ENCODE measurements around the gene ZSCAN2. TPM values are rescaled to one million over a fixed set of nuclear protein-coding genes. Genes with fewer than 3 reads are reported as not detected.

ZSCAN2 gene
- total RNA-seq, 1 donor from 2014 or later: 16.2 TPM

DNA sequence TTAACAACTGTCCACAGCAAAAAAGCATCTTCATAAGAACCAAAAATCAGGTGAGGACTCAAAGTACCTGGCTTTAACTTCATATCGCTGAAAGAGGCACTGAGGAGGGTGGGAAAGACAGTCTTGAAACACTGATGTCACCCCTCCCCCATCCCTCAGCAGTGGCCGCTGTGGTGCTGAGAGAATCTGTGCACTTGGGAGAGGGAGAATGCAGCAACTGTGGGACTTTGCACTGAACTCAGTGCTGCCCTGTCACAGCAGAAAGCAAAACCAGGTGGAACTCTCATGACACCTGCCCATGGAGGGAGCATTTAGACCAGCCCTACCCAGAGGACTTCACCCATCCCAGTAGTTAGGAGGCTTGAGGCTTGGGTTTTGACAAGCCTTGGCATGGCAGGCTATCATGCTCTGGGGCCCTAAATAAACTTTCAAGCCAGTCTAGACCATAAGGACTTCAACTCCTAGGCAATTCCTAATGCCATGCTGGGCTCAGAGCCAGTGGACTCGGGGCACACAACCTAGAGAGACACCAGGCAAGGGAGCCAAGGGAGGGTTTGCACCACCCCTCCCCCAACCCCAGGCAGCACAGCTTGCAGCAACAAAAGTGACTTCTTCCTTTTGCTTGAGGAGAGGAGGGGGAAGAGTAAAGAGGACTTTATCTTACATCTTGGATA, 6.1 kb upstream of the ZSCAN2 start:
- DNase-seq (ENCODE audit: low read depth) (no peak), FAIRE-seq (no peak)
- Histone ChIP-seq H4K20me1 (ENCODE audit: insufficient read depth, low read length) (no peaks in the 10 kb centered on the region), H3K4me2 (ENCODE audit: low read length) (no peak overlapping the region), H2AFZ (ENCODE audit: low read depth, low read length) (no peak overlapping the region), H3K9me3 (ENCODE audit: insufficient read depth, low read depth, low read length) (no peaks in the 10 kb centered on the region), H3K36me3 (ENCODE audit: insufficient read depth, low read length) (no peaks in the 10 kb centered on the region), H3K4me1 (ENCODE audit: insufficient read depth, low read length) (no peaks in the 10 kb centered on the region), H3K4me3 (ENCODE audit: insufficient read depth, low read depth, low read length) (no peak overlapping the region), H3K27ac (ENCODE audit: low read depth, low read length) (no peak overlapping the region), H3K27me3 (ENCODE audit: insufficient read depth, low read length) (peaks cover 15% of the 10 kb centered on the region), H3K79me2 (ENCODE audit: insufficient read depth, low read length) (no peaks in the 10 kb centered on the region), H3K9ac (ENCODE audit: low read length) (no peak overlapping the region)
- Mint-ChIP-seq H3K9me3 (ENCODE audit: unreplicated experiment) (peaks cover 10% of the 10 kb centered on the region), H3K36me3 (ENCODE audit: low read depth, unreplicated experiment) (no peaks in the 10 kb centered on the region), H3K27me3 (ENCODE audit: low read depth, unreplicated experiment) (peaks cover 4% of the 10 kb centered on the region), H3K4me1 (ENCODE audit: low read depth, unreplicated experiment) (no peaks in the 10 kb centered on the region), H3K27ac (ENCODE audit: unreplicated experiment) (no peak overlapping the region), H3K4me3 (ENCODE audit: unreplicated experiment) (no peak overlapping the region)
- TF ChIP-seq, protein P1, sequence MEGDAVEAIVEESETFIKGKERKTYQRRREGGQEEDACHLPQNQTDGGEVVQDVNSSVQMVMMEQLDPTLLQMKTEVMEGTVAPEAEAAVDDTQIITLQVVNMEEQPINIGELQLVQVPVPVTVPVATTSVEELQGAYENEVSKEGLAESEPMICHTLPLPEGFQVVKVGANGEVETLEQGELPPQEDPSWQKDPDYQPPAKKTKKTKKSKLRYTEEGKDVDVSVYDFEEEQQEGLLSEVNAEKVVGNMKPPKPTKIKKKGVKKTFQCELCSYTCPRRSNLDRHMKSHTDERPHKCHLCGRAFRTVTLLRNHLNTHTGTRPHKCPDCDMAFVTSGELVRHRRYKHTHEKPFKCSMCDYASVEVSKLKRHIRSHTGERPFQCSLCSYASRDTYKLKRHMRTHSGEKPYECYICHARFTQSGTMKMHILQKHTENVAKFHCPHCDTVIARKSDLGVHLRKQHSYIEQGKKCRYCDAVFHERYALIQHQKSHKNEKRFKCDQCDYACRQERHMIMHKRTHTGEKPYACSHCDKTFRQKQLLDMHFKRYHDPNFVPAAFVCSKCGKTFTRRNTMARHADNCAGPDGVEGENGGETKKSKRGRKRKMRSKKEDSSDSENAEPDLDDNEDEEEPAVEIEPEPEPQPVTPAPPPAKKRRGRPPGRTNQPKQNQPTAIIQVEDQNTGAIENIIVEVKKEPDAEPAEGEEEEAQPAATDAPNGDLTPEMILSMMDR (IDR thresholded peaks at IDR 0.05; ENCODE audit: insufficient read depth, low read depth, low read length): no peak
- no peak for TF ChIP-seq EZH2 (IDR thresholded peaks at IDR 0.05; ENCODE audit: insufficient read depth, low read length)

DNA sequence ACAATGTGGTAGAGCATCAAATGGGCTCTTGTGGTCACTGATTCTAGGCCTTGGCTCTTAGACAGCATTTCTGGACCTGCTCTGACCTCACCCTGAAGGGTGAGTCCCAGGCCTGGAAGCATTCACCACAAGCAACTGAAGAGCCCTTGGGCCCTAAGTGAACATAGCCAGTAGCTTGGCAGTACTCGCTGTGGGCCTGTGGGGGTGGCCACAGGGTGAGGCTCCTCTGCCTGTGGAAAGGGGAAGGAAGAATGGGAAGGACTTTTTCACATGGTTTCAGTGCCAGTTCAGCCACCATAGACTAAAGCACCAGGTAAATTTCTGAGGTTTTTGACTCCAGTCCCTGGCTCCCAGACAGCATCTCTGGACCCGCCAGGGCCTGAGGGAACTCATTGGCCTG, 5.1 kb upstream of the ZSCAN2 start:
- no peaks in the 10 kb centered on the region for H3K36me3 Mint-ChIP-seq (ENCODE audit: low read depth, unreplicated experiment)
- Histone ChIP-seq H2AFZ (ENCODE audit: low read depth, low read length) (no peak overlapping the region), H3K27me3 (ENCODE audit: insufficient read depth, low read length) (peaks cover 15% of the 10 kb centered on the region), H4K20me1 (ENCODE audit: insufficient read depth, low read length) (no peaks in the 10 kb centered on the region), H3K9me3 (ENCODE audit: insufficient read depth, low read depth, low read length) (no peaks in the 10 kb centered on the region), H3K36me3 (ENCODE audit: insufficient read depth, low read length) (no peaks in the 10 kb centered on the region), H3K9ac (ENCODE audit: low read length) (no peak overlapping the region), H3K4me1 (ENCODE audit: insufficient read depth, low read length) (no peaks in the 10 kb centered on the region), H3K4me3 (ENCODE audit: insufficient read depth, low read depth, low read length) (no peak overlapping the region), H3K79me2 (ENCODE audit: insufficient read depth, low read length) (no peaks in the 10 kb centered on the region), H3K4me2 (ENCODE audit: low read length) (no peak overlapping the region), H3K27ac (ENCODE audit: low read depth, low read length) (no peak overlapping the region)
- TF ChIP-seq, protein P1 (IDR thresholded peaks at IDR 0.05; ENCODE audit: insufficient read depth, low read depth, low read length): no peak
- TF ChIP-seq EZH2 (IDR thresholded peaks at IDR 0.05; ENCODE audit: insufficient read depth, low read length): no peak
- FAIRE-seq (no peak), DNase-seq (ENCODE audit: low read depth) (no peak)
- no peak overlapping the region for H3K27ac Mint-ChIP-seq (ENCODE audit: unreplicated experiment)
- no peak overlapping the region for H3K4me3 Mint-ChIP-seq (ENCODE audit: unreplicated experiment)
- H3K27me3 Mint-ChIP-seq (ENCODE audit: low read depth, unreplicated experiment): peaks cover 4% of the 10 kb centered on the region
- H3K4me1 Mint-ChIP-seq (ENCODE audit: low read depth, unreplicated experiment): no peaks in the 10 kb centered on the region
- H3K9me3 Mint-ChIP-seq (ENCODE audit: unreplicated experiment): peaks cover 10% of the 10 kb centered on the region

DNA sequence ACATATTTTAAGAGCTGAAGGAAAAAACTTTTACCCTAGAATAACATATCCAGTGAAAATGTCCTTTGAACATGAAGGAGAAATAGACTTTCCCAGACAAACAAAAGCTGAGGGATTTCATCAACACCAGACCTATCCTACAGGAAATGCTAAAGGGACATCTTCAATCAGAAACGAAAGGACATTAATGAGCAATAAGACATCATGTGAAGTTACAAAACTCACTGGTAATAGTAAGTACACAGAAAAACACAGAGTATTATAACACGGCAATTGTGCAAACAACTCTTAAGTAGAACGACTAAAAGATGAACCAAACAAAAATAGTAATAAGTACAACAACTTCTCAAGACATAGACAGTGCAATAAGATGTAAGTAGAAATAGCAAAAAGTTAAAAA, 3.5 kb upstream of the ZSCAN2 start:
- Histone ChIP-seq H3K36me3 (ENCODE audit: insufficient read depth, low read length) (no peaks in the 10 kb centered on the region), H3K27ac (ENCODE audit: low read depth, low read length) (no peak overlapping the region), H3K9ac (ENCODE audit: low read length) (no peak overlapping the region), H4K20me1 (ENCODE audit: insufficient read depth, low read length) (no peaks in the 10 kb centered on the region), H3K4me1 (ENCODE audit: insufficient read depth, low read length) (no peaks in the 10 kb centered on the region), H3K4me3 (ENCODE audit: insufficient read depth, low read depth, low read length) (no peak overlapping the region), H3K79me2 (ENCODE audit: insufficient read depth, low read length) (peaks cover 8% of the 10 kb centered on the region), H3K27me3 (ENCODE audit: insufficient read depth, low read length) (peaks cover 11% of the 10 kb centered on the region), H3K9me3 (ENCODE audit: insufficient read depth, low read depth, low read length) (no peaks in the 10 kb centered on the region), H3K4me2 (ENCODE audit: low read length) (no peak overlapping the region), H2AFZ (ENCODE audit: low read depth, low read length) (no peak overlapping the region)
- Mint-ChIP-seq H3K9me3 (ENCODE audit: unreplicated experiment) (peaks cover 10% of the 10 kb centered on the region), H3K36me3 (ENCODE audit: low read depth, unreplicated experiment) (no peaks in the 10 kb centered on the region), H3K4me1 (ENCODE audit: low read depth, unreplicated experiment) (peaks cover 4% of the 10 kb centered on the region), H3K27me3 (ENCODE audit: low read depth, unreplicated experiment) (peaks cover 4% of the 10 kb centered on the region), H3K27ac (ENCODE audit: unreplicated experiment) (no peak overlapping the region), H3K4me3 (ENCODE audit: unreplicated experiment) (peak overlapping the region; percentile 6)
- no peak for FAIRE-seq
- no peak for DNase-seq (ENCODE audit: low read depth)
- no peak for TF ChIP-seq EZH2 (IDR thresholded peaks at IDR 0.05; ENCODE audit: insufficient read depth, low read length)
- TF ChIP-seq, protein P1 (IDR thresholded peaks at IDR 0.05; ENCODE audit: insufficient read depth, low read depth, low read length): no peak

Data from astrocyte (in vitro differentiated cells and primary cell).